Right renal pelvis (tissue), 4 donors: ENCODE results near the gene CEACAM21. TPM values are rescaled to one million over a fixed set of nuclear protein-coding genes. Genes with fewer than 3 reads are reported as not detected.

Experiments used
- DNase-seq, 4 donors: peaks; one replicate each; pipeline ENCODE4 v3.0.0-alpha.2; 2013; ENCODE audit warnings: low read depth in 4 of 4, low spot score in 3 of 4, missing footprints in 1 of 4
- polyA plus RNA-seq, 4 donors: library from polyadenylated mRNA; unstranded; fragments of 120-200 nt; gene quantifications; one replicate each; pipeline ENCODE4 v1.2.1, GENCODE V29; 2013; ENCODE audit not compliant: insufficient read length in 4 of 4

The CEACAM21 gene
- polyA plus RNA-seq, 4 donors, result 0.80 to 2.1 (median 1.3) TPM

- DNase-seq, result no peak
Measured at GRCh38 chr19:41584260-41584810, 8.4 kb downstream of the CEACAM21 start.

DNA sequence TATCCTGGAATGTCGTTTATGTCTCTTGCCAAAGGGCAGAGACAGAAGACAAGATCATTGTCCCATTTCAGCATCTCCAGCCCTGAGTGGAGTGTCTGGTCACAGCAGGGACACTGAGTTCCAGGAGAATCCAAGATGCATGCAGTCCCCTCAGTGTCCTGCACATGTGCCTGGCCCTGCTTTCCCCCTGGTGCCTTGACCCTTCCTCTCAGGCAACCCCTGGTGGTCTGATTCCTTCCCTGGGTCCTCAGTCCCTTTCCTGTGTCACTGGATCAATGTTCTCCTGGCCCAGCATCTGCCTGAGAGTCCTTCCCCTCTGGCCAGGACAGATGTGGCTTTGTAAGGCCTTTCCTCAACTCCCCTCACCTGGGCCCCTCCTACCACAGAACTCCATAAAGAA lies 9.0 kb downstream of the CEACAM21 start:
- no peak for DNase-seq

DNA sequence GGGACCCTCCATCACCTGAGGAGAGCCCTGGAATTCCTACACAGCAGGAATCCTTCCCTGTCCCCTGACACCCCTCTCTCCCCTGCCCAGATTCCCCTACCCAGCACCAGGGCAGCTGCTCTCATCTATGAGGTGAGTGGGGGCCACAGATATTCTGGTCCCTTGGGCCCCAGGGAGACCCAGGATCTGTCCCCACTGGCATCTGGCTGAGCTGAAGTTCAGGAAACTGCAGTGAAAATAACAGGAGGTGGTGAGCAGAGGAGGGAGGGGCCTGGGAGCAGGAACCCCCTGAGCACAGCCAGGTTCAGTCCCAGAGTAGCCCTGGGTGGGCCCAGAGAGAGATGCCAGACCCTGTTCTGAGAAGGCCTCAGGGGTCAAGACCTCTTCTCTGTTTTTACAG lies 10.1 kb downstream of the CEACAM21 start:
- DNase-seq, result no peak

DNA sequence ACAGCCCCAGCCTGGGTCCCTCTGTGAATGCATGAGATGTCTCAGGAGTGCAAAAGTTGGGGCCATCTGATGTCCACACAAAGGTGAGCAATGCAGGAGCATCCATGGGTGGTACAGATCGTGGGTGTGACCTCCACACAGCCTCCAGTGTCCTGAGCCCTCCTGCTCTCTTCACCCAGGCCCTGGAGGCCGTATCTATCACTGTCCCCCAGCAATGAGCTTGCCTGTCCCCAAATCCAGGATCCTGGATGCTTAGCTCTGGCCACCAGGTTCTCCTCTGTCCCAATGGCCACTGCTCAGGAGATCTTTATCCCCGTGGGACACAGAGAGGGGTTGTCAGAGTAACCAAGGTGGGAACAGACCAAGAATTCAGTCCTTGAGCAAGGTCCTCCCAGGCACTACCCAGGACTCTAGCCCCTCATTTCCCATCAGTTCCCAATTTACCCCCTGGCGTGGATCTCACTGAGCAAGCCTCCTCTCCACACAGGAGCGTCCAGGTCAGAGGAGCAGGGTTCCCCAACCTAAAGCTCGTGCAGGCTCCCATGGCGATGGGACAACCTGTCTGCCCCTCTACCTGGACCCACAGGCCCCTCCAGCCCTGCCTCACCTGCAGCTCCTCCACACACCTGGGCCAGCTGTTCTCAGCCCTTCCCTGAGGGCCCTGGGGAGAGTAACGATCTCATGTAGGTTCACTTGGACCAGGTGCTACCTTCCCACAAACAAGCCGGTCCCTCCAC lies 11.3 kb downstream of the CEACAM21 start:
- no peak for DNase-seq

GRCh38 chr19:41587838-41588210 lies 11.9 kb downstream of the CEACAM21 start:
- DNase-seq, result no peak

GRCh38 chr19:41588497-41589209 lies 12.7 kb downstream of the CEACAM21 start:
- peak in 1 of 4 donors; percentile 32 for DNase-seq

DNA sequence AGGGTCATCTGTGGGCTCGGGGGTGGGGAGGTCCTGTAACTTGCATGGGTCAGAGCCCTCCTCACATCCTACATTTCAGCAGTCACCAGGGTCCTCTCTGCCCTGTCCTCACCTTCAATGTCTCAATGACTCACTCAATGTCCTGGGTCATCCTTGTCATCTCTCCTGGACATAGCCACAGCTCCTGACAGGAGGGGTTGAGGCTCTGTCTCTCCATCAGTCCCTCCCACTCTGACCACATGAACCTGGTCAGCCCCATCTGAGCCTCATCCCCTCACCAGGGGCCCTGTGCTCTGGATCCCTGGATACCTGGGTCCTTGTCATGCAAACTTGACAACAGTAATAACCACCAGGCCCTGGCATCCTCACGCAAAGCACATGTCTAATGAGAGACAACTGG lies 13.4 kb downstream of the CEACAM21 start:
- DNase-seq, result no peak

- no peak for DNase-seq
Measured at GRCh38 chr19:41590936-41591335, 15.0 kb downstream of the CEACAM21 start.

DNA sequence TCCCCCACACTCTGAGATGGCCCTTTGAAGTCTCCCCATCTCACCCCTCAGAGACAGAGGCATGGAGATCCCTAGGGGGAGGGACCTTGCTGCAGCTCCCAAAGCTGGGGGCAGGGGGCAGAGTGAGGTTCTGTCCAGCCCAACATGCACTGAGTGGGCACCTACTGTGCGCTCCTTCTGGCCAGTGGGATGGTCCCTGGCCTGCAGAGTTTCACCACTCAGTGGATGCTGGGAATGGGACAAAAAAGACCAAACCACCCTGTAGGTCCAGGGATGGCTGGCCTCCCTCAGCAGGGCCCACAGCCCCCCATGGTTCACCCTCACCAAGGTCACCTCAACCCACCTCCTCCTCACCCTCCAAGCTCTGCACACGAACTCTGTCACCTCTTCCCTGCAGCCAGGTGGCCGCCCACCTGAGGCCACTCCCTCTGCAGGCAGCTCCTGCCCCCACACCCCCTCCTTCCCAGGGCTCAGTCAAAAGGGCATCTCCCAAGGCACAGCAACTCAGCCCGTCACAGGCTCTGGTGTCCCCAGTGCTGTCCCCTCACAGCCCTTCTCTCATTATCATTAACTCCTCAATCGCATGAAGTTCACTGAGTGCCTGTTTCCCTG lies 16.1 kb downstream of the CEACAM21 start:
- no peak for DNase-seq

DNA sequence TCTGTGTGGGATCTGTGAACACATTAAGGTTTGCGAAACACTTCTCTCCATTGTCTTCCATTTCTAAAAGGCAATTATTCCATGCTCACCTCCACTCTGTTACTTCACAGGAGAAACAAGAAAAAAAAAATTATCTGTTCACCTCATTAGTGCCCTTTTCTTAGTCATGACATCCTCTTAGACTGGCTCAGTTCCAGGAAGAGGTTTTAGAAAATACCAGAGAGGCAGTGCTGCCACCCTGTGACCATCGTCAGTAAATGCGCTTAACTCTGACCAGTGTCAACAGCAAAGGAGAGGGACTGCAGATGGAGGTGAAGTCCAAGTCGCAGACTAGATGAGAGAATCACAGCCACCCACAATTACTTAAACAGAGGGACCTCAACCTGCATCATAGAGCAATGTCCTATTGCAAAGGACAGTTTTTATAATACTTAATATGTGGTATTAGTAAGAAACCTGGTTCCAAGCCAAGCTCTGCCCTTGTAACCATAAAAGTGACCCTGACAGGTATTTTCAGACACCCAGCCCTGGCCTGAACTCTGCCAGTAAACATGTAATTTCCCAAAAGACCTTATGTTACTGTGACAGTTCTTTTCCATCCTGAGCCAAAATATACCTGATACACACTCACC lies 19.4 kb downstream of the CEACAM21 start:
- peak in 1 of 4 donors; percentile 18 for DNase-seq

- DNase-seq, result no peak
Measured at GRCh38 chr19:41595890-41596280, 19.9 kb downstream of the CEACAM21 start.

DNA sequence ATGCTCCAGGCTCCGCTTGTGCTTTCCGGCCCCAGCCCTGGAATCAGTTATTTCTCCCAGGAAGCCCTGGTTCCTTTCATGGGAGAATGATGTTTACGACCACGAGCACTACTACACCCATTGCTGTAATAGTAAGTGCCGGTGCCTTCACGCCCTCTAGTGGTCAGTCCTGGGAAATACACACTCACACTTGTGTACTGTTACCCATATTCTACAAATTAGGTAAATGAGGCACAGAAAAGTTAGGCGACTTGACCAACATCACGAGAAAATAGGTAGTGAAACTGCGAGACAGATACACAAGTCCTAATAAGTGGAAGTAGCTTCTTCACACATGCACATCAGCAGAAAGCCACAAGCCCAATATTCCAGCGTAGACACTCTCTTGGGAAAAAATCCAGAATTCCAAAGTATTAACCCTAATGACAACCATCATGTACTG lies 21.7 kb downstream of the CEACAM21 start:
- peak in 3 of 4 donors; percentile 10 to 31 (median 14) for DNase-seq

GRCh38 chr19:41599175-41599966 lies 23.4 kb downstream of the CEACAM21 start:
- DNase-seq, result no peak

DNA sequence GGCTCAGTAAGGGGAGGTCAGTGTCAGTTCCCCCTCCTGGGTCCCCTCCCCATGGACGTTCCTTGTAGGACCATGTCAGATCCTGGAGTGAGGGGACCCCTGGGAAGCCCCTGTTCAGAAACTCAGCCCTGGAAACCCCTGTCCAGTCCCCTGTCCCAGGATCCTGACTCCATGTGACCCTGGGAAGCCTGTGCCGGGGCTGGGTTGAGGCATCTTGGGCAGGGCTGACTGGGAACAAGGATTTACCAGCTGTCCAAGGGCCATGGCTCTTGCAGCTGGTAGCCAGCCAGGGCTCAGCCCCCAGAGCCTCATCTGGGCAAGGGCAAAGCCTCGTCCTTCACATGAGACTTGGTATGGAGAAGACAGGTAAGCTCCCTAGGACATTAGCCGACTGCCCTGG lies 25.8 kb downstream of the CEACAM21 start:
- no peak for DNase-seq

- no peak for DNase-seq
Measured at GRCh38 chr19:41604831-41605230, 28.9 kb downstream of the CEACAM21 start.

DNA sequence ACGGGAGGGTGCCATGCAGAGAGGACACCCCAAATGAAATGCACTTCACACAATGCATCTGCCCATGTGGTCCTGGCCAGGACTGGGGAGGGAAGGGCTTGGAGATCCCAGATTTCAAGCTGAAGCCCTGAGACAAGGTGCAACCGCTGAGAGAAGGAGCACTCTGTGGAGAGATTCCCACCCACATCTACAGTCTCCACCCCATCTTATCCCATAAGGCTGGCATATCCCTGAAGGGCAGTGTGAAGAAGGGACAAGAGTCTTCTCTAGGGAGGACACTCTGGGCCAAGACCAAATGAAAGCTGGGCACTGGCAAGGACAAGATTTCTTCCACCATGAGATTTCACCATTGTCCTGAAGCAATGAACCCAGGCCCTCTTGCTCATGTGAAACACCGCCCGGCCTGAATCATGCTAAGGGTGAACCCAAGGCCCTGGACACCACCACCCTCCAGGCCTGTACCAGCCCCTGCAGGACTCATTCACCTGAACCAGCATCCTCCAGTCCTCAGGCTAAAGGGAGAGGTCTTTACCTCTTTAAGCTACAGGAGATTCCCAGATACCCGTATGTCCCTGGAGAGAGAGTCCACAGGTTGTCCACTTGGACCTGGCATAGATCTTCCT lies 30.4 kb downstream of the CEACAM21 start:
- no peak for DNase-seq

GRCh38 chr19:41607668-41608067 lies 31.7 kb downstream of the CEACAM21 start:
- DNase-seq, result no peak

- DNase-seq, result no peak
Measured at GRCh38 chr19:41610789-41611188, 34.8 kb downstream of the CEACAM21 start.

DNA sequence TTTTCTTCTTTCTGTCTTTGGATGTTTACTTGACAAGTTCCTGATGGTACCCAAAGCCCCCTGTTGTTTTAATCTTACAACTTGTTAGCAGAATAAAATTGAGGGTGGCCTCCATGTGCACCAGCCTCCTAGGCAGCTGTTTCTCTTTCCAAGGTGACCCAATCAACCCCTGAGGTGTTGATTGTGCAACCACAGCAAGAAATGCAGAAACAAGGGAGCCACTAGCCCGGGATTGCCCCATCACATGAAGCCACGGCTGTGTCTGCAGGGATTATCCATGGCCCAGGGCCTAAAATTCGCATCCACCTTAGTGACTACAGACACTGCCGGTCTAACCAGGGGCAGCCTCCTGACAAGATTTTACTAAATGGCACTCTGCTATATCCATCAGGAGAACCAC lies 36.5 kb downstream of the CEACAM21 start:
- DNase-seq, result no peak

DNA sequence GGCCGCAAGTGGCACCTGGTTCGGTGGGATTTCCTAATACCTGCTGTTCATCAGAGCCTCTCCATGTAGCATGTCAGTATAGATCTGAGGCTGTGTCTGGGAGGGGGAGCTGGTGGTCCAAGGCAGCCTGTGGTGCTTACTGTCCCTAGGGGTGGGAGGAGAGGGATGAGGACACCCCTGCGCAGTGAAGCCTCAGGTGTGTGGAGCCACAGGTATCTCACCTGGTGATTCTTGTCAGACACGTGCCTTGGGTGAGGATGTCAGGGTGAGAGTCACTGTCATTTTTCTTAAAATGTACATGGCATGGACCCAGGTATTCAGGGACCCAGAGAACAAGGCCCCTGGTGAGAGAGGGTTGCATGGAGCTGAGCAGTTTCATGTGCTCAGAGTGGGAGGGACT lies 39.2 kb downstream of the CEACAM21 start:
- no peak for DNase-seq
